ENCODE data around the gene CCL1.
"Not testable (repeated sequence)": the region's sequence is repeated elsewhere in the genome, so short reads cannot be mapped to it uniquely, and the experiment has no call there.

CCL1 gene

DNA sequence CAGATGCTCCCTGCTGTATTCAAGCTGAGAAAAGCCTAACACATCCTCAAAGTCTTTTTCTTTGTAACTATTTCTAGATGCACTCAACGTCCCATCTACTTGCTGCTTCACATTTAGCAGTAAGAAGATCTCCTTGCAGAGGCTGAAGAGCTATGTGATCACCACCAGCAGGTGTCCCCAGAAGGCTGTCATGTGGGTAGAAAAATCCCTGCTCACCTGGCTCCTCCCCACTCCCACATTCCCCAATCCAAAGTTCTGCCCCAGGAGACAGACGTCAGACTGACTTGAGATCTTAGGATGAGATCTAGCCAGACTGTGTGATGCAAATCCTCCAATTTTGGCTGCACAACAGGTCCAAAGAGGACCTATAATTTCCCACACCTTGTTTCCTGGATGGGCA, 5.6 kb downstream of the CCL1 start:
- no peak for DNase-seq (ENCODE audit: low spot score)

GRCh38 chr17:34356194-34356593, 6.8 kb downstream of the CCL1 start, which contains the start of gene CCL13:
CCL13 (plus strand) TSS chr17:34356480; CDS start chr17:34356527, 47 bp downstream.
- no peak for DNase-seq (ENCODE audit: low spot score)

DNA sequence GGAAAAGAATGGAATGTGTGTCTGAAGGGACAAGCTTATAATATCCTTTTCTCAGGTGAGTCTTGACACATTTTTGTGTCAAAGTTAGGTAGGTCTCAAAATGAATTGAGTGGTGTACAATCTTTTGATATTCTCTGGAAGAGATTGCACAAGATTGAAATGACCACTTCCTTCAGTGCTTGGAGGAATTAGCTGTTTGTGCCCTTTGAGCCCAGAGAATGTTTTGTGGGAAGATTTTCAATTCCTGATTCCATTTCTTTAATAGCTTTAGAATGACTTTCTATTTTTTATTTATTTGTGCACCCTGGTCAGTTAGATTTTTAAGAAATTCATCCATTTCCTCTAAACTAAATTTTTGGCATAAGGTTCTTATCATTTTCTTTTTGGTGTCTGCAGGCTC, 8.4 kb downstream of the CCL1 start:
- DNase-seq (ENCODE audit: low spot score) = no peak

DNA sequence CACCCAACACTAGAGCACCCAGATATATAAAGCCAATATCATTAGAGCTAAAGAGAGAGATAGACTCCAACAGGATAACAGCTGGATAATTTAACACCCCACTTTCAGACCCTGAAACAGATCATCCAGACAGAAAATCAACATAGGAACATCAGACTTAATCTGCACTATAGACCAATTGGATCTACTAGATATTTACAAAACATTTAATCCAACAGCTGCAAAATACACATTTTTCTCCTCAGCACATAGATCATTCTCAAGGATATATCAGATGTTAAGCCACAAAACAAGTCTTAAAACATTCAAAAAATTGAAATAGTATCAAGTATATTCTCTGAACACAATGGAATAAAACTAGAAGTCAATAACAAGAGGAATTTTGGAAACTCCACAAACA, 10.8 kb downstream of the CCL1 start:
- DNase-seq (ENCODE audit: low spot score) = no peak

DNA sequence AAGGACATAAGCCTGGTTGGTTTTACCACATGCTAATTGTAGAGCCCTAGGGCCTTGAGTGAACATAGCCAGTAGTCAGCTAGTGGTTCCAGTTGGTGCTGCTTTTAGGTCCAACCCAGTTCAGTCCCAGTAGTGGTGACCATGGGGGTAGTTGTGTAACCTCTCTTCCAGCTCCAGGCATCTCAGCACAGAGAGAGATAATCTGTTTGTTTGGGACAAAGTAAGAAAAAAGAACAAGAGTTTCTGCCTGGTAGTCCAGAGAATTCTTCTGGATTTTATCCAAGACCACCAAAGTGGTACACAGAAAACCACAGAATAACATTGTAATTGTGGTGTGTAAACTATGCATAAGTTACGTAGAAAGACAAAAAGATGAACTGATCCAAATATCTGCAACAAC, 11.9 kb downstream of the CCL1 start:
- no peak for DNase-seq (ENCODE audit: low spot score)

DNA sequence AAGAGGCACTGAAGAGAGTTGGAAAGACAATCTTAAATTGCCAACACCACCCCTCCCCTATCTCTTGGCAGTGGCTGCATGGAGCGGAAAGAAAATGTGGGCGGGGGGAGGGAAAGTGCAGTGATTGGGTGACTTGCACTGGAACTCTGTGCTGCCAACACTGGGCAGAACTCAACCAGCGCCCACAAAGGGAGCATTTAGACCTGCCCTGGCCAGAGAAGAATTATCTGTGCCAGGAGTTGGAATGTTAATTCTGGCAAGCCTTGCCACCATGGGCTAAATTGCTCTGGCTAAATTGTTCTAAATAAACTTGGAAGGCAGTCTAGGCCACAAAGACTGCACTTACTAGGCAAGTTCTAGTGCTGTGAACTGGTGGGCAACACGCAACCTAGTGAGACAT, 13.3 kb downstream of the CCL1 start:
- no peak for DNase-seq (ENCODE audit: low spot score)

GRCh38 chr17:34347063-34347462, 16.0 kb downstream of the CCL1 start:
- DNase-seq (ENCODE audit: low spot score) = no peak

GRCh38 chr17:34341916-34342315, 21.1 kb downstream of the CCL1 start:
- DNase-seq (ENCODE audit: low spot score) = no peak

DNA sequence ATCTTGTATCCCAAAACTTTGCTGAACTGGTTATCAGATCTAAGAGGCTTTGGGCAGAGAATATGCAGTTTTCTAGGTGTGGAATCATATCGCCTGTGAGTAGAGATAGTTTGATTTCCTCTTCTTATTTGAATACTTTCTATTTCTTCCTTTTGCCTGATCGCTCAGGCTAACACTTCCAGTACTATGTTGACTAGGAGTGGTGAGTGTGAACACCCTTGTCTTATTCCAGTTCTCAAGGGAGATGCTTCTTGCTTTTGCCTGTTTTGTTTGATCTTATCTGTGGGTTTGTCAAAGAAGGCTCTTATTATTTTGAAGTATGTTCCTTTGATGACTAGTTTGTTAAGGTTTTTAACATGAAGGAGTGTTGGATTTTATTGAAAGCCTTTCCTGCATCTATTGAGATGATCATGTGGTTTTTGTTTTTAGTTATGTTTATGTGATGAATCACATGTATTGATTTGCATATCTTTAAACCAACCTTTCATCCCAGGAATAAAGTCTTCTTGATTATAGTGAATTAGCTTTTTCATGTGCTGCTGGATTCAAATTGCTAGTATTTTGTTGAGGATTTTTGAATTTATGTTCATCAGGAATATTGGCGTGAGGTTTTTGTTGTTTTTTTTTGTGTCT, 23.8 kb downstream of the CCL1 start:
- no peak for DNase-seq (ENCODE audit: low spot score)

- DNase-seq (ENCODE audit: low spot score) = no peak
These were observed 25.3 kb downstream of the CCL1 start for GRCh38 chr17:34337701-34338100.

DNA sequence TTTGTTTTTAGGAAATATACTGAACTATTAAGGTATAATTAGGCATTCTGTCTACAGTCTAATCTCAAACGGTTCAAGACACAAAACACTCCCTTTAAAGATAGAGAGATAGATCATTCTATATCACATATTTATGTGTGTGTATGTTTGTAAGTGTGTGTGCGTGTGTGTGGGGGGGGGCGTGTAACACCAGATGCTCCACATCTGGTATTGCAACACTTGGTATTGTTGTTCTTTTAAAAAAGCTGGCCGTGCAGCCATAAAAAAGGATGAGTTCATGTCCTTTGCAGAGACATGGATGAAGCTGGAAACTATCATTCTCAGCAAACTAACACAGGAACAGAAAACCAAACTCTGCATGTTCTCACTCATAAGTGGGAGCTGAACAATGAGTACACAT, 35.5 kb downstream of the CCL1 start:
- DNase-seq (ENCODE audit: low spot score) = not testable (repeated sequence)

DNA sequence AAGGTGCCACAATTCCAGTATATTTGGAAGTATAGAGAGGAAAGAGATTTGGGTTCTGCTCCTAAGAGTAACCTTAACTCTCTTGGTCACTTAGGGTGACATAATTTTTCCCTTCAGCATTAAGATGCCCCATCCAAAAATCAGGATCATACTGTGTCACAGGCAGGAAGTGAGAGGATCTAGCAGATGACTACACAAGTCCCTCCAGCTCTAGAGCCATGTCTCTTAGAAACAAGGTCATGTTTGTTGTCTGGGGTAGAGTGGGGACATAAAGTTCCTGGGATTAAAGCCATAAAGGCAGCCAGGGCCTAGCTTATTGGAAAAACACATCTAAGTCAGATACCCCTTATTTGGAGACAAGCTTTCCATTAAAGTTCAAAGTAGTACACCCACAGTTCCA, 41.1 kb downstream of the CCL1 start:
- DNase-seq (ENCODE audit: low spot score) = no peak

DNA sequence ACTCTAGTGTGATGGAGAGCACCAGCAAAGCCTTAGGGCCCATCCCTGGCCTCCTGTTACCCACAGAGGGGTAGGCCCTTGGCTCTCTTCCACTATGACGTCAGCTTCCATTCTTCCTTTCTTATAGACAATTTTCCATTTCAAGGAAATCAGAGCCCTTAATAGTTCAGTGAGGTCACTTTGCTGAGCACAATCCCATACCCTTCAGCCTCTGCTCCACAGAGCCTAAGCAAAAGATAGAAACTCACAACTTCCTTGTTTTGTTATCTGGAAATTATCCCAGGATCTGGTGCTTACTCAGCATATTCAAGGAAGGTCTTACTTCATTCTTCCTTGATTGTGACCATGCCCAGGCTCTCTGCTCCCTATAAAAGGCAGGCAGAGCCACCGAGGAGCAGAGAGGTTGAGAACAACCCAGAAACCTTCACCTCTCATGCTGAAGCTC, 44.0 kb downstream of the CCL1 start, which contains the start of gene CCL8:
CCL8 (plus strand) TSS at position 397 of the 445 bp plus-strand sequence. CDS start 67 bp downstream, outside the sequence.
- no peak for DNase-seq (ENCODE audit: low spot score)

DNA sequence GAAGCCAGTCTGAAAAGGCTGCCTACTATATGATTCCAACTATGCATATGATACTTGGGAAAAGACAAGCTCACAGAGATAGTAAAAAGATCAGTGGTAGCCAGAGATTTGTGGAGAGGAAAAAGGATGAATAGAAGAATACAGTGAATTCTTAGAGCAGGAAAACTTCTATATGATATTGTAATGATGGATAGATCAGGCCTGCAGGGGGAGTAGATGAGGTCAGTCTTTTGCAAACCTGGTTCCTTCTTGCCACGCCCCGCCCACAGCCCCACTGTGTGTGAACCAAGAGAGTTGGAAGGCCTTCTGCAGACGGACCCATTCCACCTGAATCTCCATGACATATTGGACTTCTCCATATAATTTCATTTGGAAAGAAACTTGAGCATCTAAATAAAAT, 44.6 kb downstream of the CCL1 start:
- DNase-seq (ENCODE audit: low spot score) = no peak

- no peak for DNase-seq (ENCODE audit: low spot score)
These were observed 48.8 kb downstream of the CCL1 start for GRCh38 chr17:34314279-34314678.

GRCh38 chr17:34313164-34313563, 49.9 kb downstream of the CCL1 start:
- no peak for DNase-seq (ENCODE audit: low spot score)

DNA sequence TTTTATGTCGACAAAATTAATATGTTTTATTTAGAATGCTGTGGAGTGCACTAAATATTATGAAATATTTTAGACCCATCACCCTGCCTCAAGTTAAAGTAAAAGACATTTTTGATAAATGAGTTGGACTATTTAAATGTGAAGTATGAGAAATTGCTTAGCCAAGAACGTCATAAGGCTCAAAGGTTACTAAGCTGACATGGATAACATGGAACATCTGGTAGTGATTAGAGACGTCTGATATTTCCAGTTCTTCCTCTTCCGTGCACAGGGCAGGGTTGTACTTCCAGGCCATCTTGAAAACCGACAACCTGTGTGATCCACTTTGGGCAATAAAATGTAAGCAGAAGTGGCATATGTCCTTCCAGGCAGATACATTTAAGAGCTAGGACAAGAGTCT, 51.0 kb downstream of the CCL1 start:
- no peak for DNase-seq (ENCODE audit: low spot score)

- DNase-seq (ENCODE audit: low spot score) = no peak
These were observed 51.7 kb downstream of the CCL1 start for GRCh38 chr17:34311291-34311690.
